Upper lobe of right lung (tissue), 1 donor: ENCODE measurements around the gene DCP2. TPM values are rescaled to one million over a fixed set of nuclear protein-coding genes. Genes with fewer than 3 reads are reported as not detected.

ENCODE experiments used
- ATAC-seq: fragments of 200-7000 bp; cut with Tn5 transposase; one replicate; pipeline ENCODE4 v1.9.1; 2020; ENCODE audit warnings: mild to moderate bottlenecking, moderate library complexity
- DNase-seq: peaks from one replicate; pipeline ENCODE4 v3.0.0-alpha.2; 2020
- H3K27ac ChIP-seq: fragments of 200-600 bp; one replicate; pipeline ENCODE4 v1.8.0; 2022
- H3K27me3 ChIP-seq: fragments of 200-600 bp; one replicate; pipeline ENCODE4 v1.8.0; 2022; ENCODE audit warnings: mild to moderate bottlenecking
- H3K36me3 ChIP-seq: fragments of 200-600 bp; one replicate; pipeline ENCODE4 v1.8.0; 2022
- H3K4me1 ChIP-seq: fragments of 200-600 bp; one replicate; pipeline ENCODE4 v1.8.0; 2022
- H3K4me3 ChIP-seq: fragments of 200-600 bp; one replicate; pipeline ENCODE4 v1.8.0; 2022; ENCODE audit warnings: mild to moderate bottlenecking
- H3K9me3 ChIP-seq: fragments of 200-600 bp; one replicate; pipeline ENCODE4 v1.8.0; 2022
- CTCF ChIP-seq: fragments of 200-600 bp; IDR thresholded peaks from one replicate; pipeline ENCODE4 v1.8.0; 2022; ENCODE audit warnings: antibody characterized with exemption
- intact Hi-C: fragments of 100-400 bp; cut with DNase I; formaldehyde crosslinking; loops from one replicate; pipeline ENCODE4 v1.11.0; 2022
- total RNA-seq: library from RNA; stranded (reverse); fragmentation: NEBNext Ultra II Directional; extraction: Animal tissue kit (Norgen Biotek cat#: 25700); gene quantifications from one replicate; pipeline ENCODE4 v1.2.1, GENCODE V29; 2021
- donor health status: DM: no; HTN: yes; CAD: no; lungs with severe emphysema.

Gene DCP2
- total RNA-seq, 1 donor from 2014 or later: 51.1 TPM

GRCh38 chr5:113048931-113049330, 72.3 kb downstream of the DCP2 start:
- H3K27me3 ChIP-seq: no peaks in the 10 kb centered on the region
- ATAC-seq: no peak
- intact Hi-C loops: no loop called here

GRCh38 chr5:113050721-113051382, 74.3 kb downstream of the DCP2 start:
- Histone ChIP-seq H3K9me3 (no peaks in the 10 kb centered on the region), H3K27me3 (no peaks in the 10 kb centered on the region), H3K36me3 (peaks cover 4% of the 10 kb centered on the region), H3K4me1 (peaks cover 10% of the 10 kb centered on the region), H3K4me3 (no peak overlapping the region), H3K27ac (no peak overlapping the region)
- no peak for ATAC-seq
- no peak for TF ChIP-seq CTCF
- no peak for DNase-seq
- intact Hi-C loops: no loop called here

More at GRCh38 chr5:113048931-113049330, 72.3 kb downstream of the DCP2 start:
- no peak for TF ChIP-seq CTCF
- no peak overlapping the region for H3K4me3 ChIP-seq
- DNase-seq: no peak
- peaks cover 4% of the 10 kb centered on the region for H3K36me3 ChIP-seq
- H3K27ac ChIP-seq: no peak overlapping the region
- peaks cover 10% of the 10 kb centered on the region for H3K4me1 ChIP-seq
- H3K9me3 ChIP-seq: no peaks in the 10 kb centered on the region

- Histone ChIP-seq H3K27me3 (no peaks in the 10 kb centered on the region), H3K9me3 (no peaks in the 10 kb centered on the region), H3K4me3 (no peak overlapping the region), H3K36me3 (peaks cover 4% of the 10 kb centered on the region), H3K4me1 (peaks cover 10% of the 10 kb centered on the region), H3K27ac (no peak overlapping the region)
- intact Hi-C loops: no loop called here
- DNase-seq (no peak), ATAC-seq (no peak)
- no peak for TF ChIP-seq CTCF
Measured at GRCh38 chr5:113052041-113052795, 75.6 kb downstream of the DCP2 start.

- Histone ChIP-seq H3K36me3 (peaks cover 3% of the 10 kb centered on the region), H3K27me3 (no peaks in the 10 kb centered on the region), H3K27ac (no peak overlapping the region), H3K4me1 (peaks cover 10% of the 10 kb centered on the region), H3K9me3 (no peaks in the 10 kb centered on the region), H3K4me3 (no peak overlapping the region)
- intact Hi-C loops: no loop called here
- no peak for ATAC-seq
- no peak for DNase-seq
- no peak for TF ChIP-seq CTCF
Measured at GRCh38 chr5:113053511-113053995, 77.0 kb downstream of the DCP2 start.

GRCh38 chr5:113054899-113055298, 78.3 kb downstream of the DCP2 start:
- ATAC-seq: no peak
- no peak for DNase-seq
- Histone ChIP-seq H3K27ac (no peak overlapping the region), H3K27me3 (no peaks in the 10 kb centered on the region), H3K9me3 (no peaks in the 10 kb centered on the region), H3K36me3 (no peaks in the 10 kb centered on the region), H3K4me1 (peaks cover 10% of the 10 kb centered on the region), H3K4me3 (no peak overlapping the region)
- no peak for TF ChIP-seq CTCF
- intact Hi-C loops: no loop called here
